Astrocyte (in vitro differentiated cells and primary cell): ENCODE data around the gene FOXJ3. TPM values are rescaled to one million over a fixed set of nuclear protein-coding genes. Genes with fewer than 3 reads are reported as not detected.
A peak's percentile ranks its signal among the peaks of the same experiment; 100 is the strongest.

Experiments used
- DNase-seq: peaks from one replicate; pipeline ENCODE4 v3.0.0-alpha.2; 2010; ENCODE audit warnings: low read depth
- FAIRE-seq: peaks from 2 replicates; lab custom pipeline; 2011; peaks lifted over from hg19 to GRCh38; lab: Jason Lieb, UNC
- H2AFZ ChIP-seq: 2 replicates; pipeline ENCODE4 v1.6.0; 2012; ENCODE audit warnings: low read depth, low read length, inconsistent platforms
- H3K27ac ChIP-seq: 2 replicates; pipeline ENCODE4 v1.5.1; 2011; ENCODE audit warnings: low read depth, low read length, inconsistent platforms
- H3K27me3 ChIP-seq: 2 replicates; pipeline ENCODE4 v1.6.0; 2011; ENCODE audit warnings: low read length, inconsistent platforms; ENCODE audit not compliant: insufficient read depth
- H3K36me3 ChIP-seq: 2 replicates; pipeline ENCODE4 v1.5.1; 2011; ENCODE audit warnings: low read length, inconsistent platforms; ENCODE audit not compliant: insufficient read depth
- H3K4me1 ChIP-seq: 2 replicates; pipeline ENCODE4 v1.5.1; 2011; ENCODE audit warnings: low read length, inconsistent platforms; ENCODE audit not compliant: insufficient read depth
- H3K4me2 ChIP-seq: 2 replicates; pipeline ENCODE4 v1.6.0; 2012; ENCODE audit warnings: low read length, inconsistent platforms
- H3K4me3 ChIP-seq: 2 replicates; pipeline ENCODE4 v1.5.1; 2011; ENCODE audit warnings: low read depth, mild to moderate bottlenecking, low read length, inconsistent platforms; ENCODE audit not compliant: insufficient read depth
- H3K79me2 ChIP-seq: 2 replicates; pipeline ENCODE4 v1.6.0; 2012; ENCODE audit warnings: mild to moderate bottlenecking, low read length, inconsistent platforms; ENCODE audit not compliant: insufficient read depth
- H3K9ac ChIP-seq: 2 replicates; pipeline ENCODE4 v1.6.0; 2012; ENCODE audit warnings: mild to moderate bottlenecking, low read length, inconsistent platforms
- H3K9me3 ChIP-seq: 2 replicates; pipeline ENCODE4 v1.5.1; 2012; ENCODE audit warnings: low read depth, mild to moderate bottlenecking, low read length, inconsistent platforms; ENCODE audit not compliant: insufficient read depth
- H4K20me1 ChIP-seq: 2 replicates; pipeline ENCODE4 v1.6.0; 2012; ENCODE audit warnings: low read length, inconsistent platforms; ENCODE audit not compliant: insufficient read depth
- H3K27ac Mint-ChIP-seq: one replicate; pipeline ENCODE4 v1.8.0; 2021; ENCODE audit warnings: mild to moderate bottlenecking, mixed read lengths; ENCODE audit not compliant: unreplicated experiment
- H3K27me3 Mint-ChIP-seq: one replicate; pipeline ENCODE4 v1.8.0; 2021; ENCODE audit warnings: low read depth, mixed read lengths; ENCODE audit not compliant: unreplicated experiment
- H3K36me3 Mint-ChIP-seq: one replicate; pipeline ENCODE4 v1.8.0; 2021; ENCODE audit warnings: low read depth, mixed read lengths; ENCODE audit not compliant: unreplicated experiment
- H3K4me1 Mint-ChIP-seq: one replicate; pipeline ENCODE4 v1.8.0; 2021; ENCODE audit warnings: low read depth, mixed read lengths; ENCODE audit not compliant: unreplicated experiment
- H3K4me3 Mint-ChIP-seq: one replicate; pipeline ENCODE4 v1.8.0; 2021; ENCODE audit warnings: mild to moderate bottlenecking, moderate library complexity, mixed read lengths; ENCODE audit not compliant: unreplicated experiment
- H3K9me3 Mint-ChIP-seq: one replicate; pipeline ENCODE4 v1.8.0; 2021; ENCODE audit warnings: mild to moderate bottlenecking, mixed read lengths; ENCODE audit not compliant: unreplicated experiment
- CTCF ChIP-seq: IDR thresholded peaks from 2 replicates; pipeline ENCODE4 v1.5.1; 2011; ENCODE audit warnings: low read depth, mild to moderate bottlenecking, inconsistent platforms, low read length, moderate library complexity; ENCODE audit not compliant: insufficient read depth
- EZH2 ChIP-seq: IDR thresholded peaks from 2 replicates; pipeline ENCODE4 v1.6.1; 2012; ENCODE audit warnings: mild to moderate bottlenecking, low read length, inconsistent platforms; ENCODE audit not compliant: insufficient read depth
- total RNA-seq: library from RNA; stranded (reverse); gene quantifications from 2 replicates; pipeline ENCODE4 v1.2.1, GENCODE V29; 2021

FOXJ3 gene
- total RNA-seq, 1 donor from 2014 or later, result 41.9 TPM

GRCh38 chr1:42280821-42281220, 54.2 kb downstream of the FOXJ3 start:
- Mint-ChIP-seq H3K27me3 (no peaks in the 10 kb centered on the region), H3K4me1 (peaks cover 32% of the 10 kb centered on the region), H3K27ac (no peak overlapping the region), H3K36me3 (peaks cover 2% of the 10 kb centered on the region), H3K9me3 (no peaks in the 10 kb centered on the region), H3K4me3 (no peak overlapping the region)
- H3K27me3 ChIP-seq, result no peaks in the 10 kb centered on the region
- peaks cover 41% of the 10 kb centered on the region for H3K79me2 ChIP-seq
- no peak overlapping the region for H3K4me3 ChIP-seq
- no peaks in the 10 kb centered on the region for H3K9me3 ChIP-seq
- H3K9ac ChIP-seq, result no peak overlapping the region
- H4K20me1 ChIP-seq, result peaks cover 70% of the 10 kb centered on the region
- FAIRE-seq (no peak), DNase-seq (no peak)
- no peak overlapping the region for H3K4me2 ChIP-seq
- H3K36me3 ChIP-seq, result peaks cover 4% of the 10 kb centered on the region
- no peak overlapping the region for H2AFZ ChIP-seq
- peaks cover 16% of the 10 kb centered on the region for H3K4me1 ChIP-seq
- H3K27ac ChIP-seq, result no peak overlapping the region
- TF ChIP-seq CTCF (no peak), EZH2 (no peak)

- no peaks in the 10 kb centered on the region for H3K27me3 Mint-ChIP-seq
- Histone ChIP-seq H4K20me1 (peaks cover 66% of the 10 kb centered on the region), H3K36me3 (peaks cover 6% of the 10 kb centered on the region), H3K9me3 (no peaks in the 10 kb centered on the region), H3K4me2 (peak overlapping the region; percentile 42), H2AFZ (no peak overlapping the region), H3K27me3 (no peaks in the 10 kb centered on the region), H3K79me2 (peaks cover 48% of the 10 kb centered on the region), H3K9ac (no peak overlapping the region), H3K27ac (no peak overlapping the region), H3K4me1 (peaks cover 16% of the 10 kb centered on the region), H3K4me3 (no peak overlapping the region)
- DNase-seq (no peak), FAIRE-seq (no peak)
- H3K4me3 Mint-ChIP-seq, result no peak overlapping the region
- H3K27ac Mint-ChIP-seq, result no peak overlapping the region
- H3K9me3 Mint-ChIP-seq, result no peaks in the 10 kb centered on the region
- peaks cover 32% of the 10 kb centered on the region for H3K4me1 Mint-ChIP-seq
- TF ChIP-seq CTCF (no peak), EZH2 (no peak)
- H3K36me3 Mint-ChIP-seq, result peaks cover 4% of the 10 kb centered on the region
Measured at GRCh38 chr1:42279055-42279454, 56.0 kb downstream of the FOXJ3 start.

- DNase-seq (no peak), FAIRE-seq (no peak)
- Histone ChIP-seq H3K9ac (no peak overlapping the region), H3K4me1 (no peaks in the 10 kb centered on the region), H3K4me2 (no peak overlapping the region), H3K27me3 (no peaks in the 10 kb centered on the region), H3K4me3 (no peak overlapping the region), H3K27ac (no peak overlapping the region), H3K9me3 (no peaks in the 10 kb centered on the region), H3K79me2 (peaks cover 69% of the 10 kb centered on the region), H3K36me3 (peaks cover 6% of the 10 kb centered on the region), H4K20me1 (peaks cover 61% of the 10 kb centered on the region), H2AFZ (no peak overlapping the region)
- no peak for TF ChIP-seq EZH2
- no peak for TF ChIP-seq CTCF
- Mint-ChIP-seq H3K27me3 (no peaks in the 10 kb centered on the region), H3K36me3 (peaks cover 2% of the 10 kb centered on the region), H3K4me1 (no peaks in the 10 kb centered on the region), H3K27ac (no peak overlapping the region), H3K9me3 (no peaks in the 10 kb centered on the region), H3K4me3 (no peak overlapping the region)
Measured at GRCh38 chr1:42272920-42273319, 62.1 kb downstream of the FOXJ3 start.
